ENCODE results near the gene CALHM3.
"Not testable (repeated sequence)": the region's sequence is repeated elsewhere in the genome, so short reads cannot be mapped to it uniquely, and the experiment has no call there.

Gene CALHM3

GRCh38 chr10:103479135-103479534 lies at the start of gene CALHM3:
TSS of gene CALHM3 (minus strand) at chr10:103479240. CDS start at chr10:103479032, 208 bp downstream.
- no peak for DNase-seq

GRCh38 chr10:103528549-103528948 lies 49.5 kb upstream of the CALHM3 start:
- DNase-seq = no peak

GRCh38 chr10:103527476-103527875 lies 48.4 kb upstream of the CALHM3 start:
- not testable (repeated sequence) for DNase-seq

- no peak for DNase-seq
Measured at GRCh38 chr10:103525901-103526300, 46.9 kb upstream of the CALHM3 start.

GRCh38 chr10:103523683-103524082 lies 44.6 kb upstream of the CALHM3 start:
- no peak for DNase-seq

- DNase-seq = not testable (repeated sequence)
Measured at GRCh38 chr10:103522006-103522405, 43.0 kb upstream of the CALHM3 start.

GRCh38 chr10:103519798-103520197 lies 40.8 kb upstream of the CALHM3 start:
- DNase-seq = no peak

GRCh38 chr10:103517234-103518085 lies 38.4 kb upstream of the CALHM3 start:
- no peak for DNase-seq

GRCh38 chr10:103514244-103514643 lies 35.2 kb upstream of the CALHM3 start:
- no peak for DNase-seq

- DNase-seq = no peak
Measured at GRCh38 chr10:103513380-103514060, 34.5 kb upstream of the CALHM3 start.

GRCh38 chr10:103512591-103513379 lies 33.7 kb upstream of the CALHM3 start:
- DNase-seq = no peak

- no peak for DNase-seq
Measured at GRCh38 chr10:103512166-103512565, 33.1 kb upstream of the CALHM3 start.

GRCh38 chr10:103510791-103511752 lies 32.0 kb upstream of the CALHM3 start:
- DNase-seq = no peak

GRCh38 chr10:103510046-103510685 lies 31.1 kb upstream of the CALHM3 start:
- DNase-seq = no peak

GRCh38 chr10:103507235-103508191 lies 28.5 kb upstream of the CALHM3 start:
- no peak for DNase-seq

- DNase-seq = no peak
Measured at GRCh38 chr10:103506061-103506460, 27.0 kb upstream of the CALHM3 start.

- DNase-seq = peak; percentile 48
Measured at GRCh38 chr10:103504181-103504783, 25.2 kb upstream of the CALHM3 start.

GRCh38 chr10:103503777-103504176 lies 24.7 kb upstream of the CALHM3 start:
- not testable (repeated sequence) for DNase-seq

- no peak for DNase-seq
Measured at GRCh38 chr10:103502849-103503660, 24.0 kb upstream of the CALHM3 start.
